IPS-11a (cell line): ENCODE results near the gene GMPR2.
"Not testable (repeated sequence)": the region's sequence is repeated elsewhere in the genome, so short reads cannot be mapped to it uniquely, and the experiment has no call there.

Experiments
- H3K4me3 ChIP-seq: one replicate; pipeline ENCODE4 v1.5.1; 2013; ENCODE audit warnings: low read depth, low read length, control low read depth

Gene GMPR2

DNA sequence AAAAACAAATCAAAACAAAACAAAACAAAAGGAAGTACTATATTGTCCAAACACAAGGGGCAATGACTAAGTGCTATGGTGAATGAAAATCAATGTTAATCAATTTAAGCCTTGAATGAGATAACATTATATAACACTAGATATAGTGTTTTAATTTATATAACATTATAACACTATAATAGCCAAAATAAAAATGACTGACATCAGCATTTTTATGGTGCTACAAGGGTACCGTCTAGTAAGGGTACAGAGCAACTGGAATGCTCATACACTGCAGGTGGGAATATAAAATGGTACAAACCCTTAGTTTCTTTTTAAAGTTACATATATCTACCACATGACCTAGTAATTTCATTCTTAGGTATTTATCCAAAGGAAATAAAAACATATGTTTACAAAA, 6.3 kb upstream of the GMPR2 start:
- H3K4me3 ChIP-seq, result no peak overlapping the region

DNA sequence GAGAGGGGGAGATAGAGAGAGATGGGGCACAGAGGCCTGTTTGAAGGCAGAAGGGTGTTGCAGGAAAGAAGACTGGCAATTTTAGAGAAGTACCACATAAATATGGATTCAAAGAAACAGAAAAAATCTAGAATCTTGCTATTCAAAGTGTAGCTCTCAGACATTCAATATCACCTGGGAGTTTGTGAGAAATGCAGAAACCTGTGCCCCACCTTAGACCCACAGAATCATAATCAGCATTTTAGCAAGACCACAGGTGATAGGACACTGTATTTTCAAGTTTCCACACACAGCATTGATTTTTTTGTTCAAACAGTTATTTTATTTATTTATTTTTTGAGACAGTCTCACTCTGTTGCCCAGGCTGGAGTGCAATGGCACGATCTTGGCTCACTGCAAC, 3.8 kb upstream of the GMPR2 start:
- no peak overlapping the region for H3K4me3 ChIP-seq

- H3K4me3 ChIP-seq, result peak overlapping the region; percentile 97
Observed at GRCh38 chr14:24231263-24232120, 1.2 kb upstream of the GMPR2 start.

GRCh38 chr14:24232121-24232644, 546 bp upstream of the GMPR2 start, which contains the start of gene NEDD8:
NEDD8 (minus strand) TSS chr14:24232367; CDS start chr14:24232267, 100 bp downstream.
- H3K4me3 ChIP-seq, result peak within 1 kb of the TSS; percentile 97

- H3K4me3 ChIP-seq, result peak overlapping the region; percentile 97
Observed at GRCh38 chr14:24233538-24233866, 773 bp downstream of the GMPR2 start.

DNA sequence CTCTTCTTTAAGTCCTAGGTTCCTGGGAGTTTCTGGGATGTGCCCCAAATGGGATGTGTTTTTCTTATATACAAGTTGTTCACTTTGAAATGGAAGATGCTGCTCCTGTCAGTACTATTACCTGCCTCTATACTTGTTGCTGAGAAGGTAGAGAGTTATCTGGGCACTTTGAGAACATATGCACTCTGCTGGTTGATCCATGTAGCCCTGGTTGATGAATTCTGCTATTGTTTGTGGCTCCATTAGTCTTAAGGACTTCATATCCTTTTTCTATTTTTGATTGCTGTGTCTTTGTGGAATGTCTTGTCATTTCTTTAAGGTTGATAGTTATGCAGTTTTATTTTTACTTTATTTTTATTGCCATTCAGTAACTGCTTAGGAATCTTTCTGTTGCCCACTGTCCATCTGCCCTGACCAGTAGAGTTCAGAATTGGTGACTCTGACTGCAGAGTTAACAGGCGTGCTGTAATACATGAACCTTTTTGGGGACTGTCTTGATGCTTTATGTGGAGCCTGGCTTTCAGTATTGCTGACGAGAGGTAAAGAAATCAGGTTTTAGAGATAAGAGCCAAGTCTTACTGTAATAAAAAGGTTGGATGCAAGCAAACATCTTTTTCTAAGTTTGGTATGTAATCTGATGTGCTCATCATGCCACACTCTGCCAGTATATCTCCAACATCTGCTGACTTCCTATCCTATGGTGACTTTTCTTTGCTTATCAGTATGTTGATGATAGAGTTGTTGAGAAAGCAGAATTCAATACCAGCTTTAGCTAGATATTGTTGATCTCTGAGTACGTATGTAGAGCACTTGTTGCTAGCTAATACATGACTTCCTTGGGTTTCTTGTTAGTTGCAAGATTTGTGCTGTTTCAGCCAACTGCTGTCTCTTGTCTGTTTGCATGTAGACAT, 1.6 kb downstream of the GMPR2 start:
- no peak overlapping the region for H3K4me3 ChIP-seq

GRCh38 chr14:24235804-24236688, 3.3 kb downstream of the GMPR2 start:
- no peak overlapping the region for H3K4me3 ChIP-seq

GRCh38 chr14:24236689-24237462, 4.1 kb downstream of the GMPR2 start:
- H3K4me3 ChIP-seq, result no peak overlapping the region

DNA sequence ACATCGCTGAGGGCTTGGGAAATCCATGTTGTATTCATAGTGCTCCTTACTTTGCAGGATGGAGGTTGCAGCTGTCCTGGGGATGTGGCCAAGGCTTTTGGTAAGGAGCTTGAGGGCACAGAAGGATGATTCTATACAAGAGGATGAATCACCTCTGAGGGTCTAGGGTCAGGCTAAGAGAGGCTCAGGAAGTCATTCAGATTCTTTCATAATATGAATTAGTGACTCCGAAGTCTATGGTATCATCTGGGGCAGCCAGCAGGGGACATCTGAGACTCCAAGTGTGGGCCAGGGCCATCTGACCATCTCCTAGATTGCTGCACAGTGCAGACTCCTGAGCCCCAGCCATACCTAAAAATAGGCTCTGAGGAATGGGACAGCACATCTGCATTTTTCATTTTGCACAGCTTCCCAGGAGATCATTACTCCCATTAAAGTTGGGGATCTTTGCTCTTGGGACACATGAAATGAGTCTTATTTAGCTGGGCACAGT, 4.8 kb downstream of the GMPR2 start:
- no peak overlapping the region for H3K4me3 ChIP-seq

DNA sequence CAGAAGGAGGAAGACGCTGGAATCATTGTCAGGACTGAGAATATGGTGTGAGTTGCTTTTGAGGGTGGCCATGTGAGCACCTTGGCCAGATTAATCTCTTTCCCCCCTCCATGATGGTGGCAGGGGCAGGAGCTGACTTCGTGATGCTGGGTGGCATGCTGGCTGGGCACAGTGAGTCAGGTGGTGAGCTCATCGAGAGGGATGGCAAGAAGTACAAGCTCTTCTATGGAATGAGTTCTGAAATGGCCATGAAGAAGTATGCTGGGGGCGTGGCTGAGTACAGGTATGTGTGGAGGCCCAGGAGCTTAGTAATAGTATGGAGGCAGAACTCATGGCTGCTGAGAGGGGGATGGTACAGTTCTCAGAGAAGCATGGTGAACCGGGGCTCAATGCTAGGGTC, 5.4 kb downstream of the GMPR2 start:
- no peak overlapping the region for H3K4me3 ChIP-seq

DNA sequence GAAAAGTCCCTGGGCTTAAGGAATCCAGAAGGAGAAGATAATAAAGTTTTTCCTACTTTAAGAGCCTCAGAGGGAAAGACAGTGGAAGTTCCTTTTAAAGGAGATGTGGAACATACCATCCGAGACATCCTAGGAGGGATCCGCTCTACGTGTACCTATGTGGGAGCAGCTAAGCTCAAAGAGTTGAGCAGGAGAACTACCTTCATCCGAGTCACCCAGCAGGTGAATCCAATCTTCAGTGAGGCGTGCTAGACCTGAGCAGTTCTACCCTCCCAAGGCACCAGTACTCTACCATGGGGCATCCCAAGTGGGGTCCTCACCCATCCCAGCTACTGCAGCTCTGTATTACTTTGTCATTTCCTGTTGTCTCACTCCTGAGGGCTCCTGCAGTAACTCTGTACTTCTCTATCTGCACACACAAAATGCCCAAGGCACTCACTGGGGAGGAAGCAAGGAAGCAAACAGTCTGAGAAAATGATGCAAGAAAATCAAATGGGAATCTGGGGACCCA, 5.9 kb downstream of the GMPR2 start:
- no peak overlapping the region for H3K4me3 ChIP-seq

GRCh38 chr14:24240110-24240918, 7.6 kb downstream of the GMPR2 start:
- no peak overlapping the region for H3K4me3 ChIP-seq

- peak overlapping the region; percentile 89 for H3K4me3 ChIP-seq
Observed at GRCh38 chr14:24241829-24242443, 9.2 kb downstream of the GMPR2 start.

DNA sequence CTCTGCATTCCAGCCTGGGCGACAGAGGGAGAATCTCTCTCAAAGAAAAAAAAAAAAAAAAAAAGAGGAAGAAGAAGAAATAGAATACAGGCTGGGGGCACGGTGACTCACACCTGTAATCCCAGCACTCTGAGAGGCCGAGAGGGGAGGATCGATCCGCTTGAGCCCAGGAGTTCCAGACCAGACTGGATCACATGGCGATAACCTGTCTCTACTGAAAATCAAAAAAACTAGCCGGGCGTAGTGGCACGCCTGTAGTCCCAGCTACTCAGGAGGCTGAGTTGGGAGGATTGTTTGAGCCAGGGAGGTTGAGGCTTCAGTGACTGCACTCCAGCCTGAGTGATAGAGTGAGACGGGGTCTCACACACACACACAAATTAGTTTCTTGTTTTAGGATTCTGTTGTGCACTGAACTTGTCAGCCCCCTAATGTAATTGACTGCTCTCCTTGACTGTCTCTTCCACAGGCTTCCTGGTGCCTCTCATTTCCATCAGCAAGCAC, 10.7 kb downstream of the GMPR2 start:
- peak overlapping the region; percentile 0 for H3K4me3 ChIP-seq

GRCh38 chr14:24245350-24245749, 12.6 kb downstream of the GMPR2 start:
- H3K4me3 ChIP-seq, result not testable (repeated sequence)

DNA sequence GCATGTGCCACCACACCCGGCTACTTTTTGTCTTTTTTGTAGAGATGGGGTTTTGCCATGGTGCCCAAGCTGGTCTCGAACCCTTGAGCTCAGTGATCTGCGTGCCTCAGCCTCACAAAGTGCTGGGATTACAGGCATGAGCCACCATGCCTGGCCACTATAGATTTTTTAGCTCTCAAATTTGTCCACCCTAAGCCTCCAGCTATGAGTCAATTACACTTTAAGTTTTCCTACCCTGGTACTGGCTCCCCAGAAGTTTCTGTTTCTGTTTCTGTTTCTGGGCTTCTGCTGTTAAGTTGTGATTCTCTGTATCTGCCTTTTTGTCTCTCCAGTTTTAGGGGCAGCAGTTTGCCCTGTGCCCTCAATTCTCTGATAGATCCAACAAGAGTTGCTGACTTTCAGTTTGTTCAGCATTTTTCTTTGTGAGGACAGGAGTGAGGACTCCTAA, 14.1 kb downstream of the GMPR2 start:
- no peak overlapping the region for H3K4me3 ChIP-seq

- H3K4me3 ChIP-seq, result no peak overlapping the region
Observed at GRCh38 chr14:24247422-24247821, 14.7 kb downstream of the GMPR2 start.
